Measurements from ENCODE around the gene VAT1L.

GRCh38 chr16:77843405-77843804 lies 55.0 kb downstream of the VAT1L start:
- no peak for TF ChIP-seq CTCF (IDR thresholded peaks at IDR 0.05)
- no peak for TF ChIP-seq POLR2A (IDR thresholded peaks at IDR 0.05)

Measured in right lobe of liver (tissue), 4 donors.